ENCODE data around the gene PNPLA7. TPM values are rescaled to one million over a fixed set of nuclear protein-coding genes. Genes with fewer than 3 reads are reported as not detected.

The PNPLA7 gene
- total and polyA plus RNA-seq, 2 of the 13 experiments (the other 11 are each of a cell fraction or from before 2014, with no cell fraction given): 0.42 to 1.5 TPM

GRCh38 chr9:137552022-137552768 is 2.0 kb upstream of the PNPLA7 start (continued):
- TF ChIP-seq ZGPAT (CRISPR knock-in tag; IDR thresholded peaks at IDR 0.05) (peak; percentile 50; the same call in 1 of the 2 replicates), RBAK (CRISPR knock-in tag; IDR thresholded peaks at IDR 0.05) (no peak)

GRCh38 chr9:137551264-137552021 is 1.2 kb upstream of the PNPLA7 start, which contains the start of gene MRPL41:
TSS of gene MRPL41 (plus strand) at chr9:137551879. CDS start at chr9:137552082, 203 bp downstream.
- Histone ChIP-seq H2AFZ (ENCODE audit: low read length) (no peak within 1 kb of the TSS), H3K4me3 (replicated peaks in 1 of 3; ENCODE audit: insufficient read depth in 1 of 3, low read depth in 2 of 3, low read length in 3 of 3) (peak within 1 kb of the TSS; percentile 82 to 88 (median 84)), H3K9me3 (ENCODE audit: low read length) (peaks cover 3% of the 10 kb centered on the region; the same call in 1 of the 2 replicates), H3K27me3 (ENCODE audit: control insufficient read depth in 1 of 2, insufficient read depth in 2 of 2, low read length in 2 of 2) (no peaks in the 10 kb centered on the region), H4K20me1 (ENCODE audit: insufficient read depth, low read length) (peaks cover 4% of the 10 kb centered on the region; the same call in 1 of the 2 replicates), H3K9ac (ENCODE audit: insufficient read depth, low read depth, low read length) (peak within 1 kb of the TSS; percentile 87), H3K36me3 (replicated peaks in 1 of 2; ENCODE audit: control insufficient read depth in 1 of 2, insufficient read depth in 2 of 2, low read length in 2 of 2) (peaks cover 8 to 20% of the 10 kb centered on the region in 2 experiments), H3K4me2 (ENCODE audit: low read depth, low read length) (peak within 1 kb of the TSS; percentile 97), H3K79me2 (ENCODE audit: insufficient read depth, low read length) (peaks cover 2% of the 10 kb centered on the region), H3K4me1 (ENCODE audit: insufficient read depth, low read length) (peaks cover 23% of the 10 kb centered on the region), H3K27ac (ENCODE audit: extremely low read length, insufficient read depth, low read length) (peak within 1 kb of the TSS; percentile 91)
- no peak for FAIRE-seq
- BruUV-seq (replicated peaks): no TSS peak
- peak; percentile 84 for ATAC-seq
- WGBS (ENCODE audit: low lambda C conversion rate): 4% methylated on average over 15 of the region's 106 CpGs
- ChIA-PET POLR2A (interaction anchor here (0.7 to 1.4 kb wide), 7 partner anchors 16 to 138 kb away, joined by 3 to 10 read pairs (median 4); partner anchors contain the start of genes ARRDC1, DPH7, EXD3 and NOXA1), CTCF (ENCODE audit: low intra/inter-chr PET ratio, low total read pairs) (no interaction called here)
- in situ Hi-C loops (cut with HindIII; ENCODE audit: extremely low pct_ligation_motif_present, low pct_unique_long_range_greater_than_20kb) (no loop called here), intact Hi-C loops (cut with micrococcal nuclease; ENCODE audit: unreplicated experiment) (no loop called here)
- DNase-seq (ENCODE audit: low spot score): peak; percentile 84
- no peak for TF ChIP-seq SMAD9 (CRISPR knock-in tag; IDR thresholded peaks at IDR 0.05)
- TF ChIP-seq ZNF253 (CRISPR knock-in tag; IDR thresholded peaks at IDR 0.05; ENCODE audit: borderline replicate concordance): no peak
- no peak for TF ChIP-seq ZBTB25 (CRISPR knock-in tag; IDR thresholded peaks at IDR 0.05)
- no peak for TF ChIP-seq CSRNP1 (CRISPR knock-in tag; IDR thresholded peaks at IDR 0.05)
- TF ChIP-seq ZNF296 (CRISPR knock-in tag; conservative IDR thresholded peaks at IDR 0.05): no peak
- peak; percentile 60; the same call in 1 of the 2 replicates for TF ChIP-seq ZMYM2 (CRISPR knock-in tag; IDR thresholded peaks at IDR 0.05)
- TF ChIP-seq ZNF841 (CRISPR knock-in tag; IDR thresholded peaks at IDR 0.05; ENCODE audit: borderline replicate concordance): no peak
- no peak for TF ChIP-seq ZNF713 (CRISPR knock-in tag; IDR thresholded peaks at IDR 0.05)
- TF ChIP-seq ZNF703 (CRISPR knock-in tag; IDR thresholded peaks at IDR 0.05; ENCODE audit: borderline replicate concordance): no peak
- no peak for TF ChIP-seq PBX3 (CRISPR knock-in tag; IDR thresholded peaks at IDR 0.05; ENCODE audit: borderline replicate concordance)
- no peak for TF ChIP-seq HBP1 (CRISPR knock-in tag; IDR thresholded peaks at IDR 0.05; ENCODE audit: low read depth)

Data from HepG2 (cell line).